Measurements from ENCODE around the gene UBE3B. TPM values are rescaled to one million over a fixed set of nuclear protein-coding genes. Genes with fewer than 3 reads are reported as not detected.

The UBE3B gene
- total and polyA plus RNA-seq, 4 donors: 10.0 to 58.9 (median 26.8) TPM

GRCh38 chr12:109542876-109543275 is 65.4 kb downstream of the UBE3B start:
- no peak overlapping the region for H3K9ac ChIP-seq (ENCODE audit: insufficient read depth in 1 of 2, low read length in 2 of 2)
- H3K27ac ChIP-seq (ENCODE audit: low read depth in 1 of 2, low read length in 1 of 2): no peak overlapping the region
- no peaks in the 10 kb centered on the region for H3K9me3 ChIP-seq (ENCODE audit: control insufficient read depth in 4 of 4, insufficient read depth in 3 of 4, low read length in 3 of 4)
- DNase-seq: no peak
- TF ChIP-seq, protein P1, sequence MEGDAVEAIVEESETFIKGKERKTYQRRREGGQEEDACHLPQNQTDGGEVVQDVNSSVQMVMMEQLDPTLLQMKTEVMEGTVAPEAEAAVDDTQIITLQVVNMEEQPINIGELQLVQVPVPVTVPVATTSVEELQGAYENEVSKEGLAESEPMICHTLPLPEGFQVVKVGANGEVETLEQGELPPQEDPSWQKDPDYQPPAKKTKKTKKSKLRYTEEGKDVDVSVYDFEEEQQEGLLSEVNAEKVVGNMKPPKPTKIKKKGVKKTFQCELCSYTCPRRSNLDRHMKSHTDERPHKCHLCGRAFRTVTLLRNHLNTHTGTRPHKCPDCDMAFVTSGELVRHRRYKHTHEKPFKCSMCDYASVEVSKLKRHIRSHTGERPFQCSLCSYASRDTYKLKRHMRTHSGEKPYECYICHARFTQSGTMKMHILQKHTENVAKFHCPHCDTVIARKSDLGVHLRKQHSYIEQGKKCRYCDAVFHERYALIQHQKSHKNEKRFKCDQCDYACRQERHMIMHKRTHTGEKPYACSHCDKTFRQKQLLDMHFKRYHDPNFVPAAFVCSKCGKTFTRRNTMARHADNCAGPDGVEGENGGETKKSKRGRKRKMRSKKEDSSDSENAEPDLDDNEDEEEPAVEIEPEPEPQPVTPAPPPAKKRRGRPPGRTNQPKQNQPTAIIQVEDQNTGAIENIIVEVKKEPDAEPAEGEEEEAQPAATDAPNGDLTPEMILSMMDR (IDR thresholded peaks at IDR 0.05; ENCODE audit: control extremely low read depth, extremely low read depth): no peak
- 88 to 93% methylated on average over 6 of the region's 6 CpGs for WGBS, 2 donors
- H3K36me3 ChIP-seq (ENCODE audit: control insufficient read depth in 4 of 4, insufficient read depth in 4 of 4, low read length in 4 of 4): peaks cover 0 to 3% (median 0%) of the 10 kb centered on the region in 4 donors
- no peak for ATAC-seq (ENCODE audit: insufficient read depth, low FRiP score)
- H3K4me3 ChIP-seq: no peak overlapping the region
- peaks cover 0 to 6% (median 0%) of the 10 kb centered on the region in 5 donors for H3K4me1 ChIP-seq (ENCODE audit: control insufficient read depth in 5 of 5, insufficient read depth in 5 of 5, low read length in 5 of 5)
- H3K27me3 ChIP-seq (ENCODE audit: control insufficient read depth in 3 of 3, insufficient read depth in 3 of 3, low read length in 2 of 3): no peaks in the 10 kb centered on the region

DNA sequence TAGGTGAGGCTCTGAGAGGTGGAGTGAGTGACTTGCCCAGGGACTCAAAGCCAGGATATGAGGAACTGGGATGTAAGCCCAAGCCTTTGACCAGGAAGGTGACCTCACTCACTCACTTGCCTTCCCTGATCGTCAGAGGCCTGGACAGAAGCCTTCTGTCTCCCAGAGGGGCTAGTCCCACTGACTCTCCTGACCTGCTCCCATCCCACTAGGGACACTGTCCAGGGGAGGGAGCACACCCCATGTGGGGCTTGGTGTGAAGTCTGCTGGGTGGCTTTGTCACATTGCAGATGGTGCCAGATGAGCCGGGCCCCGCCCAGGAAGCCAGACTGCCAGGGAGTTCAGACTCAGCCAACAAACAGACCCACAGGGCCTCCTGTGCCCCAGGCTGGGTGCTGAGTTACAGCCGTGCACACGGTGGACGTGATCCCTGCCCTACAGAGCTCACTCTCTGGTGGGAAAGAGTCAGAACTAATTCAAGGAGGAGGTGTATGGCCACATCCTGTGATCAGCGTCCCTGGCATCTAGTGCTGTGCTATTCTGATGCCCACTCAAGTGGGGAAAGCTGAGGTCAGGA is 67.6 kb downstream of the UBE3B start:
- no peak for ATAC-seq (ENCODE audit: insufficient read depth, low FRiP score)

GRCh38 chr12:109545826-109546225 is 68.4 kb downstream of the UBE3B start:
- Histone ChIP-seq H3K4me3 (no peak overlapping the region), H3K27me3 (ENCODE audit: control insufficient read depth in 3 of 3, insufficient read depth in 3 of 3, low read length in 2 of 3) (peaks cover 0 to 10% (median 6%) of the 10 kb centered on the region in 3 donors), H3K4me1 (ENCODE audit: control insufficient read depth in 5 of 5, insufficient read depth in 5 of 5, low read length in 5 of 5) (no peaks in the 10 kb centered on the region), H3K9ac (ENCODE audit: insufficient read depth in 1 of 2, low read length in 2 of 2) (no peak overlapping the region), H3K9me3 (ENCODE audit: control insufficient read depth in 4 of 4, insufficient read depth in 3 of 4, low read length in 3 of 4) (no peaks in the 10 kb centered on the region), H3K36me3 (ENCODE audit: control insufficient read depth in 4 of 4, insufficient read depth in 4 of 4, low read length in 4 of 4) (no peaks in the 10 kb centered on the region), H3K27ac (ENCODE audit: low read depth in 1 of 2, low read length in 1 of 2) (no peak overlapping the region)
- ATAC-seq (ENCODE audit: insufficient read depth, low FRiP score): no peak
- DNase-seq: no peak
- TF ChIP-seq, protein P1 (IDR thresholded peaks at IDR 0.05; ENCODE audit: control extremely low read depth, extremely low read depth): no peak
- WGBS, 2 donors: 68 to 69% methylated on average over 5 of the region's 5 CpGs

More for the DNA sequence above, 67.6 kb downstream of the UBE3B start:
- no peaks in the 10 kb centered on the region for H3K9me3 ChIP-seq (ENCODE audit: control insufficient read depth in 4 of 4, insufficient read depth in 3 of 4, low read length in 3 of 4)
- peaks cover 0 to 6% (median 6%) of the 10 kb centered on the region in 3 donors for H3K27me3 ChIP-seq (ENCODE audit: control insufficient read depth in 3 of 3, insufficient read depth in 3 of 3, low read length in 2 of 3)
- no peak overlapping the region for H3K4me3 ChIP-seq
- no peaks in the 10 kb centered on the region for H3K4me1 ChIP-seq (ENCODE audit: control insufficient read depth in 5 of 5, insufficient read depth in 5 of 5, low read length in 5 of 5)
- TF ChIP-seq, protein P1 (IDR thresholded peaks at IDR 0.05; ENCODE audit: control extremely low read depth, extremely low read depth): no peak
- H3K9ac ChIP-seq (ENCODE audit: insufficient read depth in 1 of 2, low read length in 2 of 2): no peak overlapping the region
- whole genome bisulfite sequencing, 2 donors: 47 to 52% methylated on average over 7 of the region's 7 CpGs
- no peak overlapping the region for H3K27ac ChIP-seq (ENCODE audit: low read depth in 1 of 2, low read length in 1 of 2)
- DNase-seq: no peak
- peaks cover 0 to 1% (median 0%) of the 10 kb centered on the region in 4 donors for H3K36me3 ChIP-seq (ENCODE audit: control insufficient read depth in 4 of 4, insufficient read depth in 4 of 4, low read length in 4 of 4)

- DNase-seq: no peak
- H3K9ac ChIP-seq (ENCODE audit: insufficient read depth in 1 of 2, low read length in 2 of 2): no peak overlapping the region
- no peak for ATAC-seq (ENCODE audit: insufficient read depth, low FRiP score)
- no peak overlapping the region for H3K4me3 ChIP-seq
- no peaks in the 10 kb centered on the region for H3K4me1 ChIP-seq (ENCODE audit: control insufficient read depth in 5 of 5, insufficient read depth in 5 of 5, low read length in 5 of 5)
- H3K27ac ChIP-seq (ENCODE audit: low read depth in 1 of 2, low read length in 1 of 2): no peak overlapping the region
- H3K36me3 ChIP-seq (ENCODE audit: control insufficient read depth in 4 of 4, insufficient read depth in 4 of 4, low read length in 4 of 4): no peaks in the 10 kb centered on the region
- TF ChIP-seq, protein P1 (IDR thresholded peaks at IDR 0.05; ENCODE audit: control extremely low read depth, extremely low read depth): no peak
- H3K9me3 ChIP-seq (ENCODE audit: control insufficient read depth in 4 of 4, insufficient read depth in 3 of 4, low read length in 3 of 4): no peaks in the 10 kb centered on the region
- WGBS, 2 donors: 88 to 90% methylated on average over 18 of the region's 18 CpGs
- peaks cover 0 to 12% (median 10%) of the 10 kb centered on the region in 3 donors for H3K27me3 ChIP-seq (ENCODE audit: control insufficient read depth in 3 of 3, insufficient read depth in 3 of 3, low read length in 2 of 3)
Measured at GRCh38 chr12:109547286-109547685, 69.9 kb downstream of the UBE3B start.
